Activated CD8-positive, alpha-beta T cell treated with anti-CD3 and anti-CD28 coated beads for 36 hours (primary cell): ENCODE data around the gene GAST. TPM values are rescaled to one million over a fixed set of nuclear protein-coding genes. Genes with fewer than 3 reads are reported as not detected.

Source experiments
- ATAC-seq: fragments of 200-7000 bp; cut with Tn5 transposase; one replicate; pipeline ENCODE4 v1.10.0; 2021; ENCODE audit warnings: mild to moderate bottlenecking, moderate library complexity
- CTCF ChIA-PET: fragments of 350-600 bp; sonication (Branson Sonifier 250); formaldehyde crosslinking; loops from one replicate; lab custom pipeline; 2021; ENCODE audit warnings: antibody characterized with exemption; lab: Charles Lee
- POLR2A ChIA-PET: fragments of 350-600 bp; sonication (Branson Sonifier 250); formaldehyde crosslinking; loops from one replicate; lab custom pipeline; 2021; ENCODE audit warnings: antibody characterized with exemption; lab: Charles Lee
- DNase-seq: peaks from one replicate; pipeline ENCODE4 v3.0.0-alpha.2; 2020
- H3K27ac Mint-ChIP-seq: one replicate; pipeline ENCODE4 v1.8.0; 2021; ENCODE audit warnings: mild to moderate bottlenecking, mixed read lengths
- H3K27me3 Mint-ChIP-seq: one replicate; pipeline ENCODE4 v1.8.0; 2021; ENCODE audit warnings: mixed read lengths
- H3K36me3 Mint-ChIP-seq: one replicate; pipeline ENCODE4 v1.8.0; 2021; ENCODE audit warnings: low read depth, mixed read lengths
- H3K4me1 Mint-ChIP-seq: one replicate; pipeline ENCODE4 v1.8.0; 2021; ENCODE audit warnings: low read depth, mixed read lengths
- H3K4me3 Mint-ChIP-seq: one replicate; pipeline ENCODE4 v1.8.0; 2021; ENCODE audit warnings: mild to moderate bottlenecking, moderate library complexity, mixed read lengths
- H3K9me3 Mint-ChIP-seq: one replicate; pipeline ENCODE4 v1.8.0; 2021; ENCODE audit warnings: mixed read lengths
- intact Hi-C: fragments of 100-400 bp; cut with micrococcal nuclease; formaldehyde crosslinking; loops from one replicate; pipeline ENCODE4 v1.10.0; 2022
- total RNA-seq, 2 experiments: library from RNA; stranded (reverse); gene quantifications; one replicate each; pipeline ENCODE4 v1.2.3, GENCODE V29; 2021
- TF ChIP-seq, protein P1 (sequence below): fragments of 200-600 bp; IDR thresholded peaks from one replicate; pipeline ENCODE4 v1.8.0; 2022; ENCODE audit warnings: antibody characterized with exemption, mild to moderate bottlenecking

The GAST gene
- total RNA-seq, 2 experiments from 2014 or later, result not detected

DNA sequence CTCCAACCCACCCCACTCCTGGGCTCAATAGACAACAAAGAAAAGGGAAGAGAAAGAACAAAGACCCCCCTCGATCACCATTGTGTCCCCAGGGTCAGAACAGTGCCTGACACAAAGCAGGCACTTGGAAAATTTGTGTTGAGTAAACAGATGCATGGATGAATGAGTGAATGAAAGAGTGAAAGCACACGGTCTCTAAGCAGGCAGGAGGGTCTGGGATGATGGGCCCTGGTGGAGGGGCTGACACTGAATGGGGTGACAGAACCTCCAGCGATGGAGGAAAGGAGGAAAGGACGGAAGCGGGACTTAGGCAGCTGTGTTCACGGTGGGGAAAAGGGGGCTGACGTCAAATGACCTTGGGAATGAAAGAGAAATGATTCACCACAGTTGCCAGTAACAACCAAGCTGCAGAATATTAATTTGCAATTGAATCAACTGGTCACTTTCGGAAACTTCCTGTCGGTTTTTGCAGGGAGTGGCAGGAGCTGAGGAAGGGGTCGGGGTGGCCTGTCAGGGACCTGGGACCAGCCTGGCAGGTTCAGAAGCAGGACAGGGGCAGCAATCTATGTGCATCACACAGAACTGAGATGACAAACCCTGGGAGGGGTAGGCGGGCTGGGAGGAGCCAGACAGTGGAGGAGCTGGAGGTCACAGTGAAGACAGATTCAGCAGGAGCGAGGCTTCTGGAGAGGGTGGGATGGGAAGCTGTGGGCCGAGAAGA, 6.7 kb upstream of the GAST start:
- no peaks in the 10 kb centered on the region for H3K36me3 Mint-ChIP-seq
- no peaks in the 10 kb centered on the region for H3K9me3 Mint-ChIP-seq
- H3K27ac Mint-ChIP-seq, result no peak overlapping the region
- H3K4me1 Mint-ChIP-seq, result peaks cover 4% of the 10 kb centered on the region
- POLR2A ChIA-PET, result interaction anchor here (0.6 to 9.7 kb wide), 2 partner anchors 13 to 259 kb away, joined by 3 to 88 read pairs; partner anchors contain the start of gene EIF1
- CTCF ChIA-PET, result interaction anchor here (3.7 kb wide), 1 partner anchor 10 kb away, joined by 24 read pairs; no protein-coding TSS in a partner anchor
- intact Hi-C loops, result no loop called here
- ATAC-seq (no peak), DNase-seq (no peak)
- peaks cover 3% of the 10 kb centered on the region for H3K27me3 Mint-ChIP-seq
- H3K4me3 Mint-ChIP-seq, result no peak overlapping the region
- TF ChIP-seq, protein P1, sequence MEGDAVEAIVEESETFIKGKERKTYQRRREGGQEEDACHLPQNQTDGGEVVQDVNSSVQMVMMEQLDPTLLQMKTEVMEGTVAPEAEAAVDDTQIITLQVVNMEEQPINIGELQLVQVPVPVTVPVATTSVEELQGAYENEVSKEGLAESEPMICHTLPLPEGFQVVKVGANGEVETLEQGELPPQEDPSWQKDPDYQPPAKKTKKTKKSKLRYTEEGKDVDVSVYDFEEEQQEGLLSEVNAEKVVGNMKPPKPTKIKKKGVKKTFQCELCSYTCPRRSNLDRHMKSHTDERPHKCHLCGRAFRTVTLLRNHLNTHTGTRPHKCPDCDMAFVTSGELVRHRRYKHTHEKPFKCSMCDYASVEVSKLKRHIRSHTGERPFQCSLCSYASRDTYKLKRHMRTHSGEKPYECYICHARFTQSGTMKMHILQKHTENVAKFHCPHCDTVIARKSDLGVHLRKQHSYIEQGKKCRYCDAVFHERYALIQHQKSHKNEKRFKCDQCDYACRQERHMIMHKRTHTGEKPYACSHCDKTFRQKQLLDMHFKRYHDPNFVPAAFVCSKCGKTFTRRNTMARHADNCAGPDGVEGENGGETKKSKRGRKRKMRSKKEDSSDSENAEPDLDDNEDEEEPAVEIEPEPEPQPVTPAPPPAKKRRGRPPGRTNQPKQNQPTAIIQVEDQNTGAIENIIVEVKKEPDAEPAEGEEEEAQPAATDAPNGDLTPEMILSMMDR, result no peak

DNA sequence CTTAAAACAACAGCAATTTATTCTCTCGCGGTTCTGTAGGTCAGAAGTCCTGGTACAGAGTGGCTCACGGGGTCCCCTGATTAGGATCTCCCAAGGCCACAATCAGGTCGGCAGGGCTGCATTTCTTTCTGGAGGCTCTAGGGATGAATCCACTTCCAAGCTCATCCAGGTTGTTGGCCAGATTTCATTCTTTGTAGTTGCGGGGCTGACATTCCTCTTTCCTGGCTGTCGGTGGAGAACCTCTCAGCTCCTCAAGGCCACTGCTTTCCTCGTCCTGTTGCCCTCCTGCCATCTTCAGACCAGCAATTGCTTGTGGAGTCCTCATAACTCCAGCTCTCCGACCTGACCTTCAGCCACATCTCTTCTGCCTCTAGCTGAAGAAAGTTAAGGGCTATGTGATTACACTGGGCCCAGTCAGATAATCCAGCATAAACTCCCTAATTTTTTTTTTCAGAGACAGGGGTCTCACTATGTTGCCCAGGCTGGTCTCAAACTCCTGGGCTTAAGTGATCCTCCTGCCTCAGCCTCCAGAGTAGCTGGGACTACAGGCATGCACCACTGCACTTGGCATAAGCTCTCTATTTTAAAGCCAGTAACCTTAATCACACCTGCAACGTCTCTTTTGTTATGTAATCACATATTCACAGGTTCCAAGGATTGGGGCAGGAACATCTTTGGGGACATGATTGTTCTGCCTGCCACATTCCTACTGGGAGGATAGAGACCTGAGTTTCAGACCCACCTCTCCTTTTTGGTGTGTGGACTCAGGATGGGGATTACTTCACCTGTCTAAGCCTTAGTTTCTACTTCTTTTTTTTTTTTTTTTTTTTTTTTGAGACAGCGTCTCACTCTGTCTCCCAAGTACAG, 4.1 kb upstream of the GAST start:
- H3K4me1 Mint-ChIP-seq, result peaks cover 5% of the 10 kb centered on the region
- ChIA-PET CTCF (interaction anchor here (0.9 to 3.7 kb wide), 5 partner anchors 12 to 94 kb away, joined by 3 to 24 read pairs (median 4); no protein-coding TSS in a partner anchor), POLR2A (interaction anchor here (9.7 kb wide), 1 partner anchor 15 kb away, joined by 88 read pairs; the partner anchor contains the start of gene EIF1)
- intact Hi-C loops, result no loop called here
- no peak for DNase-seq
- TF ChIP-seq, protein P1, result no peak
- no peak for ATAC-seq
- peaks cover 5% of the 10 kb centered on the region for H3K27me3 Mint-ChIP-seq
- H3K27ac Mint-ChIP-seq, result no peak overlapping the region
- H3K4me3 Mint-ChIP-seq, result no peak overlapping the region
- H3K36me3 Mint-ChIP-seq, result no peaks in the 10 kb centered on the region
- H3K9me3 Mint-ChIP-seq, result no peaks in the 10 kb centered on the region

DNA sequence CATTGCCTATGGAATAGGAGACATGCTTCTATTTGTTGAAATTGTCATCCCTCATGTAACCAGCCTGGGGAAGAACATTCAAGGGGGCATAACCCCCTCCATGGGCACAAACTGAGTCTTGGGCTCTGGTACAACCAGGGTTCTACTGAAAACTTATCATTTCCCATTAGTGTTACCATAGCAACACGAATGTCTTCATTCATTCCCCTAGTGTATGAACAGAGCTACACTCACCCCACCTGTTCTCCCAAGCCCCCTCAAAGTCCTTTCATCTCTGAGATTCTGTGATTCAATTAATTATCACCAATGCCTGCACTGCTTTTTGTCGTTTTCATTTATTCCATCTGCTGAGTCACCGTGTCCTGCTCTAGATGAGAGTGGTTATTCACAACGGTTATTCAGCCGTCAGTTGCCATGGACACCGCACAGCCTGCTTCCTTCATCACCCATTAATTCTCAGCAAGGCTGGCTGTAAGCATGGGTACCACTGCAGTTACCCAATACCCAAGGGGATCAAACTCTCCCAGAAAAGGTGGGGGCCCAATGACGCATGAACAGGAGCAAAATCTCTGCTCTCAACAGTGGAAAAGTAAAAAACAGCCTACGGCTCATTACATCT, 1.6 kb upstream of the GAST start:
- Mint-ChIP-seq H3K27ac (no peak overlapping the region), H3K4me1 (peaks cover 5% of the 10 kb centered on the region), H3K9me3 (no peaks in the 10 kb centered on the region), H3K27me3 (peaks cover 5% of the 10 kb centered on the region), H3K36me3 (no peaks in the 10 kb centered on the region), H3K4me3 (no peak overlapping the region)
- intact Hi-C loops, result no loop called here
- DNase-seq, result peak; percentile 65
- POLR2A ChIA-PET, result interaction anchor here (9.7 kb wide), 1 partner anchor 18 kb away, joined by 88 read pairs; the partner anchor contains the start of gene EIF1
- TF ChIP-seq, protein P1, result no peak
- CTCF ChIA-PET, result interaction anchor here (0.9 to 1.2 kb wide), 2 partner anchors 15 to 21 kb away, joined by 3 to 6 read pairs; no protein-coding TSS in a partner anchor
- ATAC-seq, result peak; percentile 67

DNA sequence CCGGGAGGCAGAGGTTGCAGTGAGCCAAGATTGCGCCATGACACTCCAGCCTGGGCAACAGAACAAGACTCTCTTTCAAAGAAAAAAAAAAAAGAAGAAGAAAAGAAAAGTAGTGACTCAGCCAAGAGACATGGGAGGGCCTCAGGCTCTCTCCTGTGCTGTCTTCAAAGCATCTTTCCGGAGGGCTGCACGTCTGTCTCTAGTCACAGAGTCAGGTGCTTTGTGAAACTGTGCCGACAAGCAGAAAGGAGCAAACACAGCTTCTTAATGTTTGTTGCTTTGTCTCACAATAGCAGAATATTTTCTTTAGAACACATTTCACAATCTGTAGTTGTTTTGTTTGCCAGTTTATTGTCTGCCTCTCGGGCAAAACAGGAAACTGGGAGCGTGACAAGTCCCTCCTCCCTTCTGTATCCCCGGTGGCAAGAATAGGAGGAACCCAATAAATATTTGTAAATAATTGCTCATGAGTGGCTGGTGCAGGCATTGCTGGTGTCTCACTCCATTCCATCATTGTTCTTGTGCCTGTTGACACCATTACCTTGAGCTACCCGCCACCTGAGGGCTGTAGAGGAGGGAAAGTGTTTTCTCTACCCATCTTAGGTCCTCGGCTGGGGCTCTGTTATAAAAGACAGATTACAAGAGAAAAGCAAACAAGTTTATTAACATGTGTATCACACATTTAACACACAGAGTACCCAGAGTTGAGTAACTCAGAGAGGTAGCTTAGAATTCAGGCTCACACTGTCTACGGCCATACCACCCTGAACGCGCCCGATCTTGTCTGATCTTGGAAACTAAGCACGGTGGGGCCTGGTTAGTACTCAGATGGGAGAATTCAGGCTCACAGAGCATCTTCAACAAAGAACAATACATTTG, 5.5 kb downstream of the GAST start:
- peak; percentile 84 for ATAC-seq
- Mint-ChIP-seq H3K36me3 (no peaks in the 10 kb centered on the region), H3K27ac (no peak overlapping the region), H3K27me3 (peaks cover 5% of the 10 kb centered on the region), H3K4me3 (no peak overlapping the region), H3K9me3 (no peaks in the 10 kb centered on the region), H3K4me1 (peaks cover 8% of the 10 kb centered on the region)
- intact Hi-C loops, result no loop called here
- ChIA-PET POLR2A (interaction anchor here (3.2 kb wide), 1 partner anchor 28 kb away, joined by 13 read pairs; the partner anchor contains the start of gene EIF1), CTCF (interaction anchor here (0.7 to 2.6 kb wide), 8 partner anchors 14 to 866 kb away, joined by 3 to 12 read pairs (median 3); no protein-coding TSS in a partner anchor)
- DNase-seq, result peak; percentile 33
- TF ChIP-seq, protein P1, result no peak
